HCT116 (cell line): Measurements from ENCODE around the gene PODN. TPM values are rescaled to one million over a fixed set of nuclear protein-coding genes. Genes with fewer than 3 reads are reported as not detected.

Source experiments
- ATAC-seq: fragments of 200-7000 bp; cut with Tn5 transposase; 2 replicates; pipeline ENCODE4 v1.9.1; 2020; ENCODE audit warnings: mild to moderate bottlenecking, moderate library complexity
- BruUV-seq: library from RNA; stranded (reverse); fragments of 400-500 nt; replicated peaks from 2 replicates; lab custom pipeline; 2021; lab: Mats Ljungman, UMichigan
- CTCF ChIA-PET: fragments of 300-600 bp; sonication (Branson Sonifier 250); formaldehyde crosslinking; loops from one replicate; lab custom pipeline; 2021; ENCODE audit warnings: antibody characterized with exemption; lab: Charles Lee
- POLR2A ChIA-PET: fragments of 300-600, 350-600 bp; sonication (Branson Sonifier 250); formaldehyde crosslinking; loops from one replicate; lab custom pipeline; 2021; ENCODE audit warnings: antibody characterized with exemption; lab: Charles Lee
- RAD21 ChIA-PET, 2 experiments: fragments of 300-600 bp; sonication (Branson Sonifier 250); formaldehyde crosslinking; loops; one replicate each; lab custom pipeline; 2023; ENCODE audit warnings: low total read pairs in 2 of 2; ENCODE audit not compliant: uncharacterized antibody in 2 of 2, unreplicated experiment in 2 of 2, low non-redundant PET in 1 of 2; lab: Charles Lee
- DNase-seq: peaks from one replicate; pipeline ENCODE4 v3.0.0-alpha.2; 2010; ENCODE audit warnings: low read depth, low spot score
- H2AFZ ChIP-seq: fragments of 200-600 bp; shearing (Covaris generic), sonication (generic); 2 replicates; pipeline ENCODE4 v1.6.1; 2017; ENCODE audit warnings: low read depth, mixed run types, mixed read lengths, antibody characterized with exemption, low read length; ENCODE audit not compliant: poor library complexity, severe bottlenecking
- H3K27ac ChIP-seq: 2 replicates; pipeline ENCODE4 v1.5.1; 2012; ENCODE audit warnings: low read depth, low read length
- H3K27me3 ChIP-seq: fragments of 200-600 bp; sonication (generic); 2 replicates; pipeline ENCODE4 v1.6.1; 2016; ENCODE audit warnings: mixed run types, low read length, mixed read lengths; ENCODE audit not compliant: insufficient read depth
- H3K36me3 ChIP-seq, 2 experiments: fragments of 200-500 bp in 1 of 2; fragments of 200-600 bp in 1 of 2; sonication (Bioruptor generic) in 1 of 2; sonication (generic) in 1 of 2; 2 replicates each; pipeline versions ENCODE4 v1.5.1 to v1.6.1; 2014 to 2016; ENCODE audit warnings: low read length in 2 of 2, inconsistent platforms in 1 of 2, mixed read lengths in 1 of 2, mixed run types in 1 of 2; ENCODE audit not compliant: insufficient read depth in 2 of 2, control insufficient read depth in 1 of 2
- H3K4me1 ChIP-seq, 2 experiments: fragments of 200-600 bp in 1 of 2; sonication (generic) in 1 of 2; 2 replicates each; pipeline versions ENCODE4 v1.5.1 to v1.6.1; 2012 to 2017; ENCODE audit warnings: low read length in 2 of 2, inconsistent platforms in 1 of 2, mild to moderate bottlenecking in 1 of 2, mixed read lengths in 1 of 2, mixed run types in 1 of 2, moderate library complexity in 1 of 2; ENCODE audit not compliant: insufficient read depth in 2 of 2, control insufficient read depth in 1 of 2
- H3K4me2 ChIP-seq: fragments of 200-600 bp; sonication (generic); 2 replicates; pipeline ENCODE4 v1.6.1; 2017; ENCODE audit warnings: mixed run types, low read length, mixed read lengths
- H3K4me3 ChIP-seq, 2 experiments: fragments of 200-600 bp in 1 of 2; sonication (generic) in 1 of 2; replicated peaks in 1 of 2; 2 replicates each; pipeline ENCODE4 v1.5.1; 2011 to 2016; ENCODE audit warnings: low read length in 2 of 2, control low read depth in 1 of 2, low read depth in 1 of 2, mild to moderate bottlenecking in 1 of 2, mixed read lengths in 1 of 2, mixed run types in 1 of 2
- H3K79me2 ChIP-seq: fragments of 200-600 bp; sonication (generic); 2 replicates; pipeline ENCODE4 v1.6.1; 2017; ENCODE audit warnings: mild to moderate bottlenecking, mixed run types, low read length, moderate library complexity, mixed read lengths; ENCODE audit not compliant: insufficient read depth
- H3K9ac ChIP-seq: fragments of 200-600 bp; sonication (generic); 2 replicates; pipeline ENCODE4 v1.6.1; 2016; ENCODE audit warnings: low read length, mixed read lengths
- H3K9me2 ChIP-seq: fragments of 200-600 bp; sonication (generic), shearing (Covaris generic); 2 replicates; pipeline ENCODE4 v1.6.1; 2017; ENCODE audit warnings: mixed run types, mild to moderate bottlenecking, moderate library complexity; ENCODE audit not compliant: insufficient read depth
- H3K9me3 ChIP-seq, 2 experiments: fragments of 200-500 bp in 1 of 2; fragments of 200-600 bp in 1 of 2; sonication (Bioruptor generic) in 1 of 2; sonication (generic) in 1 of 2; 2 replicates each; pipeline ENCODE4 v1.6.1; 2014 to 2017; ENCODE audit warnings: low read length in 2 of 2, mixed read lengths in 2 of 2, inconsistent platforms in 1 of 2, low read depth in 1 of 2, mild to moderate bottlenecking in 1 of 2, mixed run types in 1 of 2, moderate library complexity in 1 of 2; ENCODE audit not compliant: control insufficient read depth in 1 of 2, insufficient read depth in 1 of 2
- H4K20me1 ChIP-seq: fragments of 200-600 bp; sonication (generic), shearing (Covaris generic); 2 replicates; pipeline ENCODE4 v1.6.1; 2017; ENCODE audit warnings: mixed run types, mild to moderate bottlenecking, moderate library complexity; ENCODE audit not compliant: insufficient read depth
- EZH2 ChIP-seq: fragments of 200-600 bp; sonication (generic); IDR thresholded peaks from 2 replicates; pipeline ENCODE4 v1.6.1; 2017; ENCODE audit warnings: antibody characterized with exemption, mixed run types
- POLR2AphosphoS5 ChIP-seq: IDR thresholded peaks from 2 replicates; pipeline ENCODE4 v1.6.1; 2011; ENCODE audit warnings: mild to moderate bottlenecking, low read depth, low read length, moderate library complexity
- ZFX ChIP-seq: fragments of 450-650 bp; IDR thresholded peaks from 2 replicates; pipeline ENCODE4 v1.6.1; 2017
- intact Hi-C: fragments of 100-400 bp; cut with micrococcal nuclease; formaldehyde crosslinking; loops from 2 replicates; pipeline ENCODE4 v1.10.0; 2022
- total RNA-seq: library from RNA; stranded (reverse); gene quantifications from one replicate; pipeline ENCODE4 v1.2.1, GENCODE V29; 2021; ENCODE audit not compliant: unreplicated experiment
- TF ChIP-seq, protein P1 (sequence below), 3 experiments: fragments of 200-600 bp in 1 of 3; sonication (generic) in 1 of 3; IDR thresholded peaks in 2 of 3; conservative IDR thresholded peaks in 1 of 3; 2 replicates each; pipeline ENCODE4 v1.5.1; 2012 to 2017; ENCODE audit warnings: low read depth in 2 of 3, low read length in 2 of 3, antibody characterized with exemption in 1 of 3, borderline replicate concordance in 1 of 3, control low read depth in 1 of 3, mild to moderate bottlenecking in 1 of 3, mixed read lengths in 1 of 3, mixed run types in 1 of 3, moderate library complexity in 1 of 3; ENCODE audit not compliant: insufficient read depth in 1 of 3
- TF ChIP-seq, protein P2 (sequence below): IDR thresholded peaks from 2 replicates; pipeline ENCODE4 v1.6.1; 2012

Gene PODN
- total RNA-seq, 1 experiment from 2014 or later, result 0.22 TPM

DNA sequence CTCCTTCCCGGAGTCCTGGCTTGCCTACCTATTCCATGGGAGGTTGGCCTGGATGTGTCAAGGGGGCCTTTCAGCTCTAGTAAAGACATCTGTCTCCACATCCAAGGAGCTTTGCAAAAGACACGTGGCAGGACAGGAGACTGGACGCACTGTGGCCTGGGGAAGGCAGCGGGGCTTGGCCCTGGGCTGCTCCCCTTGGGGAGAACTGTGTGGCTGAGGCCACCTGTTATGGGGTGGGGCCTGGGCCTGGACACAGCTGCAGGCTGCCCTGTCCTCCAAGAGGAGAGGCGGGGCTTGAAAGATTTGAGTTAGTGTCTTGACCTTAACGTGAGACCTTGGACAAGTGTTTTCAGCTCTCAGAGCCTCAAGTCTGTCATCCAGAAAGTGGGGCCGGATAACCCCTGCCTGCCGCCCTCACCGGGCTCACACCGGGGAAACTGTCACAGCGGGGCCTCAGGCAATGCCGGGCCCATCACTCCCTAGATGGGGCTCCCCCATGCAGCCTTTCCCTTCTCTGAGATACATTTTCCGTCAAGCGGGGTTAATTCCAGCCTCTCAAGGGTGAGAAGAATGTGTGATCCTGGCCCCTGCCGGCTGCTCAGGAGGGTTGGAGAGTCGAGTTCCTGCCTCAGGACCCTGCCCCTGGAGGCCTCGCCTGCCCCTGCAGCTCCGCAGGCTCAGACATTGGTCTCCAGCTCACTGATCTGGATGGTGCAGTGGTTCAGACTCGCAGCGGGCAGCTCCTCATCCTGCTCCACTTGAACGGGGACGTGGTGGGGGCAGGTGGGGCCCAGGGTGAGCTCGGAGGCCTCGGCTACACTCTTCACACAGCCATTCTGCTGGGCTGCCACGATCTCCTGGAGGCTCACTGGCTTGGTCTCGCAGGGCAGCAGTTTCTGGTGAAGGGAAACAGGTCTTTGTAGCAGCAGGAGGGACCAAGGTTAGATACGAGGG is 25.6 kb downstream of the PODN start:
- ChIA-PET CTCF (no interaction called here), RAD21 (no interaction called here), POLR2A (no interaction called here)
- Histone ChIP-seq H3K36me3 (no peaks in the 10 kb centered on the region), H3K27ac (no peak overlapping the region), H3K79me2 (no peaks in the 10 kb centered on the region), H2AFZ (no peak overlapping the region), H3K27me3 (no peaks in the 10 kb centered on the region), H3K9me3 (no peaks in the 10 kb centered on the region), H3K4me3 (no peak overlapping the region), H4K20me1 (no peaks in the 10 kb centered on the region), H3K4me2 (no peak overlapping the region), H3K9ac (no peak overlapping the region), H3K9me2 (no peaks in the 10 kb centered on the region), H3K4me1 (peaks cover 0 to 21% of the 10 kb centered on the region in 2 experiments; a peak in 2 of 4 replicates)
- intact Hi-C loops, result no loop called here
- no peak for TF ChIP-seq POLR2AphosphoS5
- TF ChIP-seq, protein P1, sequence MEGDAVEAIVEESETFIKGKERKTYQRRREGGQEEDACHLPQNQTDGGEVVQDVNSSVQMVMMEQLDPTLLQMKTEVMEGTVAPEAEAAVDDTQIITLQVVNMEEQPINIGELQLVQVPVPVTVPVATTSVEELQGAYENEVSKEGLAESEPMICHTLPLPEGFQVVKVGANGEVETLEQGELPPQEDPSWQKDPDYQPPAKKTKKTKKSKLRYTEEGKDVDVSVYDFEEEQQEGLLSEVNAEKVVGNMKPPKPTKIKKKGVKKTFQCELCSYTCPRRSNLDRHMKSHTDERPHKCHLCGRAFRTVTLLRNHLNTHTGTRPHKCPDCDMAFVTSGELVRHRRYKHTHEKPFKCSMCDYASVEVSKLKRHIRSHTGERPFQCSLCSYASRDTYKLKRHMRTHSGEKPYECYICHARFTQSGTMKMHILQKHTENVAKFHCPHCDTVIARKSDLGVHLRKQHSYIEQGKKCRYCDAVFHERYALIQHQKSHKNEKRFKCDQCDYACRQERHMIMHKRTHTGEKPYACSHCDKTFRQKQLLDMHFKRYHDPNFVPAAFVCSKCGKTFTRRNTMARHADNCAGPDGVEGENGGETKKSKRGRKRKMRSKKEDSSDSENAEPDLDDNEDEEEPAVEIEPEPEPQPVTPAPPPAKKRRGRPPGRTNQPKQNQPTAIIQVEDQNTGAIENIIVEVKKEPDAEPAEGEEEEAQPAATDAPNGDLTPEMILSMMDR (IDR thresholded peaks at IDR 0.05 in 2 of 3, conservative IDR thresholded peaks at IDR 0.05 in 1 of 3; ENCODE audit: borderline replicate concordance in 1 of 3, insufficient read depth in 1 of 3, low read depth in 2 of 3, low read length in 2 of 3), result no peak
- DNase-seq, result no peak
- BruUV-seq, result no TSS peak
- ATAC-seq, result no peak

DNA sequence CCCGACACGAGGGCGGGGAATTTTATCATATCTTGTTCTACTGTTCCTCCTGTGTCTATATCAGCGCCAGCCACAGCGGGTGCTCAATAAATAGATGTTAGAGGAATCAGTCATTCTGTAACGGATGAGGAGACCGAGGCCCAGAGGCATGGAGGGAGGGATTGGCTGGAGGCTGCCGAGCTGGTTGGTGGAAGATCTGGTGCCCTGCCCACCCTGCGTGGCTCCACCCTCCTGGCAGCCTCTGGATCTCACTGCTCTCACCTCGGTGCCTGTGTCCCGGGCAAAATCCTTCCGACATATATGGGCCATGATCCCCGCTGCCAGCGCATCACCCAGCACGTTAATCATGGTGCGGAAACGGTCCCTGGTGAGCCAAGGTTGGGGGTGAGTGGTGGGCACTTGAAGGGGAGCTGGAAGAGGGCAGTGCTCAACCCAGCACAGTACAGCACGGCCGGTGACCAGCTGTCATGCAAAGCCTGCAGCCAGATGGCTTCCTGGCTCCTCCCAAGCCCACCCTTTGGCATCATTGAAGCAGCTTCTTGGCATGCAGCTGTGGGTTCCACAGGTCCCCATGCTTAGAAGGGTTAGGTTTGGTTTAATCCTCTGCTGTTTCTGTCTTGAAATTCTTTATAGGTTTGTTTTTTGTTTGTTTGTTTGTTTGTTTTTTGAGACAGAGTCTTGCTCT is 26.7 kb downstream of the PODN start:
- TF ChIP-seq ZFX (no peak), EZH2 (no peak)
- TF ChIP-seq, protein P2, sequence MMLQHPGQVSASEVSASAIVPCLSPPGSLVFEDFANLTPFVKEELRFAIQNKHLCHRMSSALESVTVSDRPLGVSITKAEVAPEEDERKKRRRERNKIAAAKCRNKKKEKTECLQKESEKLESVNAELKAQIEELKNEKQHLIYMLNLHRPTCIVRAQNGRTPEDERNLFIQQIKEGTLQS, result no peak
- BruUV-seq, result no TSS peak

More for the DNA sequence above, 26.7 kb downstream of the PODN start:
- RAD21 ChIA-PET, result no interaction called here
- Histone ChIP-seq H3K27me3 (no peaks in the 10 kb centered on the region), H3K4me1 (peaks cover 0 to 21% of the 10 kb centered on the region in 2 experiments; a peak in 2 of 4 replicates), H3K9ac (no peak overlapping the region), H4K20me1 (no peaks in the 10 kb centered on the region), H3K79me2 (no peaks in the 10 kb centered on the region), H2AFZ (no peak overlapping the region), H3K9me3 (no peaks in the 10 kb centered on the region), H3K36me3 (no peaks in the 10 kb centered on the region), H3K4me3 (no peak overlapping the region), H3K9me2 (no peaks in the 10 kb centered on the region), H3K4me2 (no peak overlapping the region), H3K27ac (no peak overlapping the region)
- POLR2A ChIA-PET, result no interaction called here
- DNase-seq (no peak), ATAC-seq (no peak)
- intact Hi-C loops, result no loop called here
- CTCF ChIA-PET, result no interaction called here
